MCF 10A (cell line): ENCODE results near the gene F13A1. TPM values are rescaled to one million over a fixed set of nuclear protein-coding genes. Genes with fewer than 3 reads are reported as not detected.

Source experiments
- BruUV-seq: library from RNA; stranded (reverse); fragments of 400-500 nt; replicated peaks from 2 replicates; lab custom pipeline; 2021; lab: Mats Ljungman, UMichigan
- CTCF ChIA-PET: fragments of 300-600 bp; sonication (Branson Sonifier 250); formaldehyde crosslinking; extraction: SDS; loops from one replicate; lab custom pipeline; 2021; ENCODE audit warnings: antibody characterized with exemption, inconsistent platforms; lab: Yijun Ruan, JAX
- POLR2A ChIA-PET: fragments of 300-600, 350-650 bp; sonication (Branson Sonifier 250); formaldehyde crosslinking; extraction: SDS; loops from one replicate; lab custom pipeline; 2020; ENCODE audit warnings: antibody characterized with exemption, inconsistent platforms; lab: Yijun Ruan, JAX
- DNase-seq: peaks from one replicate; pipeline ENCODE4 v3.0.0-alpha.2; 2018; ENCODE audit not compliant: unreplicated experiment
- H3K27ac Mint-ChIP-seq: one replicate; pipeline ENCODE4 v1.8.0; 2022; ENCODE audit warnings: mild to moderate bottlenecking, low read depth, mixed read lengths; ENCODE audit not compliant: unreplicated experiment
- H3K27me3 Mint-ChIP-seq: one replicate; pipeline ENCODE4 v1.8.0; 2022; ENCODE audit warnings: mixed read lengths; ENCODE audit not compliant: insufficient read depth, unreplicated experiment
- H3K36me3 Mint-ChIP-seq: one replicate; pipeline ENCODE4 v1.8.0; 2022; ENCODE audit warnings: mild to moderate bottlenecking, moderate library complexity, mixed read lengths; ENCODE audit not compliant: insufficient read depth, unreplicated experiment
- H3K4me1 Mint-ChIP-seq: one replicate; pipeline ENCODE4 v1.8.0; 2022; ENCODE audit warnings: mixed read lengths; ENCODE audit not compliant: insufficient read depth, unreplicated experiment
- H3K4me3 Mint-ChIP-seq: one replicate; pipeline ENCODE4 v1.8.0; 2022; ENCODE audit warnings: mild to moderate bottlenecking, moderate library complexity, mixed read lengths; ENCODE audit not compliant: unreplicated experiment
- H3K9me3 Mint-ChIP-seq: one replicate; pipeline ENCODE4 v1.8.0; 2022; ENCODE audit warnings: mixed read lengths; ENCODE audit not compliant: unreplicated experiment
- CTCF ChIP-seq: fragments of 200-600 bp; IDR thresholded peaks from one replicate; pipeline ENCODE4 v1.8.0; 2022; ENCODE audit warnings: antibody characterized with exemption, mild to moderate bottlenecking; ENCODE audit not compliant: unreplicated experiment
- intact Hi-C: fragments of 100-400 bp; cut with micrococcal nuclease; formaldehyde crosslinking; loops from 2 replicates; pipeline ENCODE4 v1.14.1; 2022
- microRNA-seq: library from miRNA; unstranded; fragments of <30 nt; microRNA quantifications from one replicate; pipeline ENCODE4 v1.2.0, GENCODE V29; 2022
- total RNA-seq: library from RNA; stranded (reverse); gene quantifications from 2 replicates; pipeline ENCODE4 v1.2.3, GENCODE V29; 2022

F13A1 gene
- total RNA-seq, 1 experiment from 2014 or later, result 0.65 TPM

GRCh38 chr6:6125495-6125894 is 195.0 kb downstream of the F13A1 start:
- intact Hi-C loops, result no loop called here
- no peak for TF ChIP-seq CTCF
- Mint-ChIP-seq H3K27ac (no peak overlapping the region), H3K4me1 (no peaks in the 10 kb centered on the region), H3K4me3 (no peak overlapping the region), H3K27me3 (peaks cover 15% of the 10 kb centered on the region), H3K9me3 (peaks cover 7% of the 10 kb centered on the region), H3K36me3 (no peaks in the 10 kb centered on the region)
- ChIA-PET POLR2A (interaction anchor here (0.6 kb wide), 1 partner anchor 214 kb away, joined by 4 read pairs; no protein-coding TSS in a partner anchor), CTCF (no interaction called here)
- DNase-seq, result peak; percentile 2
- no TSS peak for BruUV-seq

- intact Hi-C loops, result no loop called here
- no TSS peak for BruUV-seq
- no peaks in the 10 kb centered on the region for H3K27me3 Mint-ChIP-seq
- H3K9me3 Mint-ChIP-seq, result peaks cover 7% of the 10 kb centered on the region
- DNase-seq, result no peak
- H3K27ac Mint-ChIP-seq, result no peak overlapping the region
- no peak overlapping the region for H3K4me3 Mint-ChIP-seq
- no peaks in the 10 kb centered on the region for H3K36me3 Mint-ChIP-seq
- ChIA-PET POLR2A (no interaction called here), CTCF (interaction anchor here (0.6 to 1.0 kb wide), 3 partner anchors 13 to 944 kb away, joined by 3 to 7 read pairs (median 3); no protein-coding TSS in a partner anchor)
- H3K4me1 Mint-ChIP-seq, result no peaks in the 10 kb centered on the region
- TF ChIP-seq CTCF, result no peak
These were observed 196.7 kb downstream of the F13A1 start for GRCh38 chr6:6123803-6124202.

GRCh38 chr6:6121943-6122342 is 198.5 kb downstream of the F13A1 start:
- H3K4me1 Mint-ChIP-seq, result no peaks in the 10 kb centered on the region
- ChIA-PET CTCF (interaction anchor here (1.2 kb wide), 1 partner anchor 10 kb away, joined by 7 read pairs; no protein-coding TSS in a partner anchor), POLR2A (interaction anchor here (0.7 kb wide), 1 partner anchor 433 kb away, joined by 3 read pairs; no protein-coding TSS in a partner anchor)
- H3K27ac Mint-ChIP-seq, result no peak overlapping the region
- H3K36me3 Mint-ChIP-seq, result no peaks in the 10 kb centered on the region
- no TSS peak for BruUV-seq
- H3K4me3 Mint-ChIP-seq, result no peak overlapping the region
- TF ChIP-seq CTCF, result no peak
- H3K9me3 Mint-ChIP-seq, result peaks cover 13% of the 10 kb centered on the region
- DNase-seq, result no peak
- H3K27me3 Mint-ChIP-seq, result no peaks in the 10 kb centered on the region
- intact Hi-C loops, result no loop called here

- Mint-ChIP-seq H3K9me3 (peaks cover 9% of the 10 kb centered on the region), H3K4me1 (no peaks in the 10 kb centered on the region), H3K4me3 (no peak overlapping the region), H3K27ac (no peak overlapping the region), H3K27me3 (peaks cover 70% of the 10 kb centered on the region), H3K36me3 (no peaks in the 10 kb centered on the region)
- intact Hi-C loops, result loop anchor here (1.0 kb wide), 1 partner anchor 442 kb away; no protein-coding TSS in a partner anchor
- BruUV-seq, result no TSS peak
- peak; percentile 16 for DNase-seq
- ChIA-PET CTCF (interaction anchor here (0.6 to 1.1 kb wide), 3 partner anchors 8 to 441 kb away, joined by 3 to 4 read pairs (median 3); no protein-coding TSS in a partner anchor), POLR2A (no interaction called here)
- TF ChIP-seq CTCF, result no peak
These were observed 214.9 kb downstream of the F13A1 start for GRCh38 chr6:6105472-6106036.

Small RNA genes lying within 50 kb of the gene (microRNA-seq; reads per million reads assigned to microRNA genes)
- gene MIR5683 (not detected), gene MIR7853 (not detected)
